ENCODE measurements around the gene DUSP15. TPM values are rescaled to one million over a fixed set of nuclear protein-coding genes. Genes with fewer than 3 reads are reported as not detected.
A peak's percentile ranks its signal among the peaks of the same experiment; 100 is the strongest.

Gene DUSP15
- total RNA-seq, 1 experiment from 2014 or later = not detected

GRCh38 chr20:31869673-31869941 is 720 bp downstream of the DUSP15 start:
- ATAC-seq (no peak), DNase-seq (no peak)
- Histone ChIP-seq H2AFZ (ENCODE audit: low read length) (peak overlapping the region; percentile 74), H3K9me2 (replicated peaks; ENCODE audit: low read length) (no peaks in the 10 kb centered on the region; the same call in 1 of the 2 replicates), H4K20me1 (ENCODE audit: low read length) (no peaks in the 10 kb centered on the region), H3K9ac (ENCODE audit: low read length) (no peak overlapping the region), H3K27ac (ENCODE audit: low read length) (no peak overlapping the region), H3K4me1 (ENCODE audit: insufficient read depth, low read length) (no peaks in the 10 kb centered on the region), H3K79me2 (ENCODE audit: low read length) (no peaks in the 10 kb centered on the region), H3K9me3 (ENCODE audit: low read length) (no peaks in the 10 kb centered on the region), H3F3A (ENCODE audit: low read length, unreplicated experiment) (no peaks in the 10 kb centered on the region), H3K4me2 (ENCODE audit: low read length) (peak overlapping the region; percentile 78), H3K27me3 (ENCODE audit: low read length) (peaks cover 48% of the 10 kb centered on the region), H3K36me3 (ENCODE audit: low read depth, low read length) (no peaks in the 10 kb centered on the region), H3K4me3 (ENCODE audit: low read length) (peak overlapping the region; percentile 63)
- no TSS peak for BruUV-seq (replicated peaks)
- POLR2A ChIA-PET (ENCODE audit: unreplicated experiment) = no interaction called here
- intact Hi-C loops (cut with micrococcal nuclease) = no loop called here
- no peak for TF ChIP-seq EZH2phosphoT487 (IDR thresholded peaks at IDR 0.05; ENCODE audit: borderline replicate concordance, low read length)
- no peak for TF ChIP-seq CTCF (conservative IDR thresholded peaks at IDR 0.05; ENCODE audit: low read depth, low read length)
- no peak for TF ChIP-seq EZH2 (IDR thresholded peaks at IDR 0.05; ENCODE audit: low read length, unreplicated experiment)
- CTCF ChIA-PET = no interaction called here

GRCh38 chr20:31868853-31869672 is 1.3 kb downstream of the DUSP15 start:
- no peaks in the 10 kb centered on the region for H3K9me3 ChIP-seq (ENCODE audit: low read length)
- H3K9ac ChIP-seq (ENCODE audit: low read length) = no peak overlapping the region
- no peak overlapping the region for H3K4me3 ChIP-seq (ENCODE audit: low read length)
- CTCF ChIA-PET = no interaction called here
- intact Hi-C loops (cut with micrococcal nuclease) = no loop called here
- no peak overlapping the region for H3K4me2 ChIP-seq (ENCODE audit: low read length)
- no peak overlapping the region for H3K27ac ChIP-seq (ENCODE audit: low read length)
- no TSS peak for BruUV-seq (replicated peaks)
- ATAC-seq (no peak), DNase-seq (no peak)
- H4K20me1 ChIP-seq (ENCODE audit: low read length) = no peaks in the 10 kb centered on the region
- POLR2A ChIA-PET (ENCODE audit: unreplicated experiment) = interaction anchor here (0.6 kb wide), 1 partner anchor 10 kb away, joined by 3 read pairs; no protein-coding TSS in a partner anchor
- no peaks in the 10 kb centered on the region for H3K79me2 ChIP-seq (ENCODE audit: low read length)
- H3K9me2 ChIP-seq (replicated peaks; ENCODE audit: low read length) = no peaks in the 10 kb centered on the region; the same call in 1 of the 2 replicates
- no peaks in the 10 kb centered on the region for H3F3A ChIP-seq (ENCODE audit: low read length, unreplicated experiment)
- H3K36me3 ChIP-seq (ENCODE audit: low read depth, low read length) = no peaks in the 10 kb centered on the region
- peaks cover 48% of the 10 kb centered on the region for H3K27me3 ChIP-seq (ENCODE audit: low read length)
- no peak overlapping the region for H2AFZ ChIP-seq (ENCODE audit: low read length)
- no peaks in the 10 kb centered on the region for H3K4me1 ChIP-seq (ENCODE audit: insufficient read depth, low read length)
- TF ChIP-seq CTCF (conservative IDR thresholded peaks at IDR 0.05; ENCODE audit: low read depth, low read length) (no peak), EZH2 (IDR thresholded peaks at IDR 0.05; ENCODE audit: low read length, unreplicated experiment) (no peak), EZH2phosphoT487 (IDR thresholded peaks at IDR 0.05; ENCODE audit: borderline replicate concordance, low read length) (no peak)

GRCh38 chr20:31866221-31866620 is 4.1 kb downstream of the DUSP15 start:
- no peak overlapping the region for H2AFZ ChIP-seq (ENCODE audit: low read length)
- H3K4me1 ChIP-seq (ENCODE audit: insufficient read depth, low read length) = no peaks in the 10 kb centered on the region
- ChIA-PET CTCF (no interaction called here), POLR2A (ENCODE audit: unreplicated experiment) (no interaction called here)
- no peak for DNase-seq
- no peak overlapping the region for H3K27ac ChIP-seq (ENCODE audit: low read length)
- no peaks in the 10 kb centered on the region; the same call in 1 of the 2 replicates for H3K9me2 ChIP-seq (replicated peaks; ENCODE audit: low read length)
- H3K9ac ChIP-seq (ENCODE audit: low read length) = no peak overlapping the region
- no peaks in the 10 kb centered on the region for H3K36me3 ChIP-seq (ENCODE audit: low read depth, low read length)
- H3K4me2 ChIP-seq (ENCODE audit: low read length) = no peak overlapping the region
- peaks cover 28% of the 10 kb centered on the region for H3K27me3 ChIP-seq (ENCODE audit: low read length)
- no peaks in the 10 kb centered on the region for H3K79me2 ChIP-seq (ENCODE audit: low read length)
- TF ChIP-seq EZH2phosphoT487 (IDR thresholded peaks at IDR 0.05; ENCODE audit: borderline replicate concordance, low read length) = no peak
- TF ChIP-seq CTCF (conservative IDR thresholded peaks at IDR 0.05; ENCODE audit: low read depth, low read length) = no peak
- no peak for TF ChIP-seq EZH2 (IDR thresholded peaks at IDR 0.05; ENCODE audit: low read length, unreplicated experiment)
- no peaks in the 10 kb centered on the region for H3K9me3 ChIP-seq (ENCODE audit: low read length)
- no peaks in the 10 kb centered on the region for H4K20me1 ChIP-seq (ENCODE audit: low read length)
- H3K4me3 ChIP-seq (ENCODE audit: low read length) = no peak overlapping the region
- BruUV-seq (replicated peaks) = no TSS peak
- intact Hi-C loops (cut with micrococcal nuclease) = no loop called here
- no peak for ATAC-seq
- no peaks in the 10 kb centered on the region for H3F3A ChIP-seq (ENCODE audit: low read length, unreplicated experiment)
